Kidney (tissue), 14 donors: ENCODE data around the gene THAP5. TPM values are rescaled to one million over a fixed set of nuclear protein-coding genes. Genes with fewer than 3 reads are reported as not detected.
A peak's percentile ranks its signal among the peaks of the same experiment; 100 is the strongest.

Experiments
- DNase-seq, 5 donors: peaks; one replicate each; pipeline ENCODE4 v3.0.0-alpha.2; 2013 to 2020
- FAIRE-seq: peaks from 2 replicates; lab custom pipeline; 2012; peaks lifted over from hg19 to GRCh38; lab: Jason Lieb, UNC
- H3K27ac ChIP-seq, 2 donors: one replicate each; pipeline ENCODE4 v1.7.0; 2013; ENCODE audit warnings: low read depth in 2 of 2, low read length in 2 of 2, inconsistent platforms in 1 of 2
- H3K27me3 ChIP-seq: one replicate; pipeline ENCODE4 v1.7.1; 2013; ENCODE audit warnings: low read length, inconsistent platforms; ENCODE audit not compliant: control insufficient read depth, insufficient read depth
- H3K36me3 ChIP-seq, 3 donors: one replicate each; pipeline versions ENCODE4 v1.7.0 to v1.7.1; 2013; ENCODE audit warnings: low read length in 3 of 3, control low read depth in 1 of 3, inconsistent platforms in 1 of 3; ENCODE audit not compliant: insufficient read depth in 3 of 3, control insufficient read depth in 2 of 3
- H3K4me1 ChIP-seq, 3 donors: one replicate each; pipeline versions ENCODE4 v1.7.0 to v1.7.1; 2013; ENCODE audit warnings: low read length in 3 of 3, inconsistent platforms in 1 of 3, low read depth in 1 of 3; ENCODE audit not compliant: control insufficient read depth in 2 of 3, insufficient read depth in 2 of 3
- H3K4me3 ChIP-seq, 3 donors: one replicate each; pipeline versions ENCODE4 v1.7.0 to v1.8.1; 2013; ENCODE audit warnings: low read length in 3 of 3, control low read depth in 1 of 3, inconsistent platforms in 1 of 3
- H3K9ac ChIP-seq, 3 donors: one replicate each; pipeline versions ENCODE4 v1.7.0 to v1.7.1; 2013; ENCODE audit warnings: low read length in 3 of 3, control low read depth in 1 of 3, inconsistent platforms in 1 of 3
- H3K9me3 ChIP-seq, 3 donors: one replicate each; pipeline versions ENCODE4 v1.7.0 to v1.7.1; 2013; ENCODE audit warnings: low read length in 3 of 3, control low read depth in 1 of 3, inconsistent platforms in 1 of 3; ENCODE audit not compliant: control insufficient read depth in 2 of 3, insufficient read depth in 1 of 3
- CTCF ChIP-seq: IDR thresholded peaks from 3 replicates; pipeline ENCODE4 v1.5.1; 2012; ENCODE audit warnings: mild to moderate bottlenecking, moderate library complexity, borderline replicate concordance; ENCODE audit not compliant: insufficient read depth; ENCODE audit errors: extremely low read depth
- intact Hi-C: fragments of 100-400 bp; cut with DNase I; formaldehyde crosslinking; loops from one replicate; pipeline ENCODE4 v1.11.1; 2022
- polyA plus RNA-seq: library from polyadenylated mRNA; stranded (reverse); fragments of 350-450 nt; fragmentation: Illumina TruSeq; extraction: RNeasy Lipid Tissue Mini Kit (QIAGEN cat#74804); gene quantifications from one replicate; pipeline ENCODE4 v1.2.3, GENCODE V29; 2014; ENCODE audit warnings: low read depth, low replicate concordance; ENCODE audit not compliant: insufficient read depth
- total RNA-seq: library from RNA; stranded (reverse); fragmentation: NEBNext Ultra II Directional; extraction: Animal tissue kit (Norgen Biotek cat#: 25700); gene quantifications from one replicate; pipeline ENCODE4 v1.2.1, GENCODE V29; 2021
- donor health status: control.
- donor health status: control.
- donor health status: control.
- donor health status: control.
- donor health status: control.
- donor health status: DM: yes; HTN: yes; CAD: no.
- donor health status: Normal renal cell carcinoma (clear cell type).

Gene THAP5
- total and polyA plus RNA-seq, 2 donors from 2014 or later: 9.4 to 32.6 TPM

GRCh38 chr7:108526768-108527017, 42.8 kb downstream of the THAP5 start:
- Histone ChIP-seq H3K9me3 (no peaks in the 10 kb centered on the region), H3K4me1 (peaks cover 0 to 12% (median 9%) of the 10 kb centered on the region in 3 donors), H3K27ac (peak overlapping the region; percentile 96 to 98), H3K4me3 (peak overlapping the region; percentile 82 to 98 (median 85)), H3K27me3 (no peaks in the 10 kb centered on the region), H3K9ac (peak overlapping the region; percentile 44 to 85 (median 49)), H3K36me3 (no peaks in the 10 kb centered on the region)
- intact Hi-C loops: no loop called here
- FAIRE-seq (no peak), DNase-seq (no peak)
- TF ChIP-seq CTCF: no peak

GRCh38 chr7:108525985-108526767, 43.3 kb downstream of the THAP5 start, which contains the start of gene PNPLA8:
Gene PNPLA8, minus strand, starts transcription at chr7:108526135. Its CDS starts 10,644 bp downstream, at chr7:108515491.
- H3K4me3 ChIP-seq: peak within 1 kb of the TSS; percentile 90 to 98 (median 92)
- no peaks in the 10 kb centered on the region for H3K36me3 ChIP-seq
- intact Hi-C loops: no loop called here
- TF ChIP-seq CTCF: no peak
- peaks cover 0 to 12% (median 9%) of the 10 kb centered on the region in 3 donors for H3K4me1 ChIP-seq
- H3K9me3 ChIP-seq: no peaks in the 10 kb centered on the region
- no peaks in the 10 kb centered on the region for H3K27me3 ChIP-seq
- peak within 1 kb of the TSS; percentile 96 to 98 for H3K27ac ChIP-seq
- DNase-seq: peak; percentile 100
- peak; percentile 98 for FAIRE-seq
- H3K9ac ChIP-seq: peak within 1 kb of the TSS; percentile 85 to 98 (median 91)

GRCh38 chr7:108525327-108525984, 44.0 kb downstream of the THAP5 start:
- H3K4me3 ChIP-seq: peak overlapping the region; percentile 90 to 98 (median 92)
- intact Hi-C loops: no loop called here
- H3K9me3 ChIP-seq: no peaks in the 10 kb centered on the region
- H3K4me1 ChIP-seq: peaks cover 0 to 12% (median 9%) of the 10 kb centered on the region in 3 donors
- DNase-seq (no peak), FAIRE-seq (no peak)
- H3K9ac ChIP-seq: peak overlapping the region; percentile 85 to 98 (median 91)
- no peaks in the 10 kb centered on the region for H3K27me3 ChIP-seq
- H3K36me3 ChIP-seq: no peaks in the 10 kb centered on the region
- TF ChIP-seq CTCF: no peak
- H3K27ac ChIP-seq: peak overlapping the region; percentile 96 to 98
